ENCODE measurements around the gene SSTR4. TPM values are rescaled to one million over a fixed set of nuclear protein-coding genes. Genes with fewer than 3 reads are reported as not detected.

SSTR4 gene
- total and polyA plus RNA-seq, 2 of the 13 experiments (the other 11 are each of a cell fraction or from before 2014, with no cell fraction given) = not detected

GRCh38 chr20:23007462-23007861, 27.6 kb upstream of the SSTR4 start (continued):
- TF ChIP-seq ZNF430 (CRISPR knock-in tag; IDR thresholded peaks at IDR 0.05) (no peak), ZNF672 (CRISPR knock-in tag; IDR thresholded peaks at IDR 0.05) (no peak), CBFB (CRISPR knock-in tag; IDR thresholded peaks at IDR 0.05) (no peak)

GRCh38 chr20:23007886-23008655, 27.0 kb upstream of the SSTR4 start:
- Histone ChIP-seq H3K4me2 (ENCODE audit: low read depth, low read length) (no peak overlapping the region), H3K4me1 (ENCODE audit: insufficient read depth, low read length) (no peaks in the 10 kb centered on the region), H3K4me3 (replicated peaks in 1 of 3; ENCODE audit: insufficient read depth in 1 of 3, low read depth in 2 of 3, low read length in 3 of 3) (no peak overlapping the region), H3K36me3 (replicated peaks in 1 of 2; ENCODE audit: control insufficient read depth in 1 of 2, insufficient read depth in 2 of 2, low read length in 2 of 2) (no peaks in the 10 kb centered on the region), H3K27me3 (ENCODE audit: control insufficient read depth in 1 of 2, insufficient read depth in 2 of 2, low read length in 2 of 2) (0 out of 5 replicates have a peak, but pooled peaks cover 0 to 6% of the 10 kb centered on the region in 2 experiments), H3K9ac (ENCODE audit: insufficient read depth, low read depth, low read length) (no peak overlapping the region), H4K20me1 (ENCODE audit: insufficient read depth, low read length) (no peaks in the 10 kb centered on the region), H3K79me2 (ENCODE audit: insufficient read depth, low read length) (no peaks in the 10 kb centered on the region), H3K9me3 (ENCODE audit: low read length) (no peaks in the 10 kb centered on the region), H2AFZ (ENCODE audit: low read length) (no peak overlapping the region), H3K27ac (ENCODE audit: extremely low read length, insufficient read depth, low read length) (no peak overlapping the region)
- in situ Hi-C loops (cut with HindIII; ENCODE audit: extremely low pct_ligation_motif_present, low pct_unique_long_range_greater_than_20kb) = no loop called here
- WGBS (ENCODE audit: low lambda C conversion rate) = 69% methylated on average over 9 of the region's 9 CpGs
- ATAC-seq = no peak
- intact Hi-C loops (cut with micrococcal nuclease; ENCODE audit: unreplicated experiment) = no loop called here
- ChIA-PET POLR2A (no interaction called here), CTCF (ENCODE audit: low intra/inter-chr PET ratio, low total read pairs) (no interaction called here)
- FAIRE-seq = no peak
- DNase-seq (ENCODE audit: low spot score) = no peak
- no TSS peak for BruUV-seq (replicated peaks)
- no peak for TF ChIP-seq ZZZ3 (CRISPR knock-in tag; IDR thresholded peaks at IDR 0.05; ENCODE audit: borderline replicate concordance)
- no peak for TF ChIP-seq IKZF5 (CRISPR knock-in tag; IDR thresholded peaks at IDR 0.05)
- no peak for TF ChIP-seq GZF1 (CRISPR knock-in tag; IDR thresholded peaks at IDR 0.05)
- no peak for TF ChIP-seq BCLAF1 (IDR thresholded peaks at IDR 0.05)
- TF ChIP-seq SNAI1 (CRISPR knock-in tag; IDR thresholded peaks at IDR 0.05; ENCODE audit: borderline replicate concordance) = no peak
- TF ChIP-seq SMARCE1 (IDR thresholded peaks at IDR 0.05; ENCODE audit: borderline replicate concordance) = no peak
- no peak for TF ChIP-seq ZMYM2 (CRISPR knock-in tag; IDR thresholded peaks at IDR 0.05)
- TF ChIP-seq CBX1 (IDR thresholded peaks at IDR 0.05; ENCODE audit: low read depth) = no peak
- TF ChIP-seq FIP1L1 (IDR thresholded peaks at IDR 0.05; ENCODE audit: borderline replicate concordance, insufficient read depth, low read depth, low read length) = no peak
- TF ChIP-seq FUBP1 (CRISPR knock-in tag; IDR thresholded peaks at IDR 0.05; ENCODE audit: borderline replicate concordance) = no peak
- TF ChIP-seq ZNF414 (CRISPR knock-in tag; IDR thresholded peaks at IDR 0.05) = no peak
- no peak for TF ChIP-seq ZNF138 (CRISPR knock-in tag; IDR thresholded peaks at IDR 0.05; ENCODE audit: low read depth)
- no peak for TF ChIP-seq SRF (IDR thresholded peaks at IDR 0.05; ENCODE audit: low read depth, low read length)
- TF ChIP-seq ZNF253 (CRISPR knock-in tag; IDR thresholded peaks at IDR 0.05; ENCODE audit: borderline replicate concordance) = no peak

All from HepG2 (cell line).